HepG2 (cell line): Measurements from ENCODE around the gene CUL2.

Source experiments
- GABPB1 ChIP-seq: IDR thresholded peaks from 2 replicates; pipeline ENCODE4 v1.6.1; 2016; ENCODE audit warnings: mild to moderate bottlenecking, missing genetic modification reagents, moderate library complexity, missing compliant biosample characterization
- NCOR1 ChIP-seq: fragments of 200-600 bp; sonication (generic); IDR thresholded peaks from 2 replicates; pipeline ENCODE4 v1.7.0; 2017; ENCODE audit warnings: antibody characterized with exemption, low read length, borderline replicate concordance
- SUZ12 ChIP-seq: fragments of 150-350 bp; IDR thresholded peaks from 2 replicates; pipeline ENCODE4 v1.6.1; 2014; ENCODE audit warnings: low read depth, low read length
- TSC22D2 ChIP-seq: sonication (generic); formaldehyde crosslinking; IDR thresholded peaks from 2 replicates; pipeline ENCODE4 v1.5.1; 2020; ENCODE audit warnings: missing genetic modification reagents, mild to moderate bottlenecking, borderline replicate concordance
- ZNF589 ChIP-seq: sonication (generic); formaldehyde crosslinking; conservative IDR thresholded peaks from 2 replicates; pipeline ENCODE4 v1.8.0; 2022; ENCODE audit warnings: mild to moderate bottlenecking, moderate library complexity, missing genetic modification reagents

GRCh38 chr10:35000936-35001335, 89.2 kb downstream of the CUL2 start:
- no peak for TF ChIP-seq SUZ12
- TF ChIP-seq ZNF589 (CRISPR knock-in tag), result no peak
- TF ChIP-seq TSC22D2, result no peak
- TF ChIP-seq GABPB1 (CRISPR knock-in tag), result no peak
- no peak for TF ChIP-seq NCOR1
